ENCODE measurements around the gene SUSD4. TPM values are rescaled to one million over a fixed set of nuclear protein-coding genes. Genes with fewer than 3 reads are reported as not detected.

SUSD4 gene
- total and polyA plus RNA-seq, 9 of the 15 experiments (the other 6 are each of a cell fraction or from before 2014, with no cell fraction given), result 0.06 to 1.7 (median 0.09) TPM; not detected in 4

- TF ChIP-seq ZNF609 (CRISPR knock-in tag; IDR thresholded peaks at IDR 0.05; ENCODE audit: borderline replicate concordance) (no peak), MAFG (tag; conservative IDR thresholded peaks at IDR 0.05) (no peak), MTA3 (IDR thresholded peaks at IDR 0.05; ENCODE audit: borderline replicate concordance) (no peak), CEBPB (tag; IDR thresholded peaks at IDR 0.05) (no peak), ZNF23 (CRISPR knock-in tag; IDR thresholded peaks at IDR 0.05) (no peak), COPS2 (conservative IDR thresholded peaks at IDR 0.05) (no peak), ZNF282 (CRISPR knock-in tag; IDR thresholded peaks at IDR 0.05) (no peak)
Observed at GRCh38 chr1:223291796-223292195, 72.2 kb downstream of the SUSD4 start (continued).

- no TSS peak for BruUV-seq (replicated peaks)
- Histone ChIP-seq H3K4me3 (no peak overlapping the region), H3K9me1 (ENCODE audit: control insufficient read depth, insufficient read depth, low read length) (no peaks in the 10 kb centered on the region), H3K79me2 (ENCODE audit: control insufficient read depth, insufficient read depth, low read length) (no peaks in the 10 kb centered on the region), H3K4me2 (ENCODE audit: insufficient read depth, low read length) (no peak overlapping the region), H3K9ac (ENCODE audit: insufficient read depth in 1 of 2, low read depth in 2 of 2, low read length in 2 of 2) (no peak overlapping the region), H3K9me3 (replicated peaks; ENCODE audit: control insufficient read depth, insufficient read depth, low read depth, low read length) (no peaks in the 10 kb centered on the region), H4K20me1 (replicated peaks; ENCODE audit: control insufficient read depth, insufficient read depth, low read length) (no peaks in the 10 kb centered on the region), H3K4me1 (replicated peaks in 1 of 2; ENCODE audit: control insufficient read depth in 2 of 2, insufficient read depth in 2 of 2, low read length in 2 of 2) (no peaks in the 10 kb centered on the region; a peak in 1 of 5 replicates), H2AFZ (ENCODE audit: low read depth, low read length) (no peak overlapping the region), H3K27ac (ENCODE audit: extremely low read depth, low read depth, low read length) (no peak overlapping the region), H3K36me3 (ENCODE audit: control insufficient read depth, insufficient read depth, low read length) (no peaks in the 10 kb centered on the region), H3K27me3 (ENCODE audit: control insufficient read depth in 2 of 2, insufficient read depth in 2 of 2, low read length in 2 of 2) (peaks cover 4 to 34% of the 10 kb centered on the region in 2 experiments; a peak in 4 of 5 replicates)
- WGBS (ENCODE audit: insufficient coverage, low coverage, missing lambda C conversion rate), result 9% methylated on average over 3 of the region's 3 CpGs
- DNase-seq (ENCODE audit: extremely low read depth in 1 of 4, low spot score in 3 of 4) (no peak), FAIRE-seq (no peak), ATAC-seq (no peak)
- in situ Hi-C loops (cut with MboI) (no loop called here), intact Hi-C loops (cut with micrococcal nuclease) (no loop called here)
- ChIA-PET POLR2A (no interaction called here), CTCF (ENCODE audit: low intra/inter-chr PET ratio) (no interaction called here)
- TF ChIP-seq ZSCAN32 (CRISPR knock-in tag; IDR thresholded peaks at IDR 0.05), result no peak
- no peak for TF ChIP-seq KDM1A (IDR thresholded peaks at IDR 0.05)
- no peak for TF ChIP-seq CBX3 (IDR thresholded peaks at IDR 0.05; ENCODE audit: borderline replicate concordance in 1 of 2, low read length in 2 of 2)
- no peak for TF ChIP-seq PHF20 (IDR thresholded peaks at IDR 0.05; ENCODE audit: partially characterized antibody)
- no peak for TF ChIP-seq ZNF184 (CRISPR knock-in tag; IDR thresholded peaks at IDR 0.05)
- no peak for TF ChIP-seq RBM39 (optimal IDR thresholded peaks at IDR 0.05; ENCODE audit: low read depth, low read length)
Observed at GRCh38 chr1:223290397-223290796, 73.6 kb downstream of the SUSD4 start.

Data from K562 (cell line).